GM21723 (cell line): ENCODE results near the gene WTAP.

Source experiments
- ATAC-seq: cut with Tn5 transposase; IDR thresholded peaks from one replicate; pipeline ENCODE4 v1.9.1; 2021; ENCODE audit warnings: mild to moderate bottlenecking, moderate library complexity; ENCODE audit not compliant: unreplicated experiment

WTAP gene

DNA sequence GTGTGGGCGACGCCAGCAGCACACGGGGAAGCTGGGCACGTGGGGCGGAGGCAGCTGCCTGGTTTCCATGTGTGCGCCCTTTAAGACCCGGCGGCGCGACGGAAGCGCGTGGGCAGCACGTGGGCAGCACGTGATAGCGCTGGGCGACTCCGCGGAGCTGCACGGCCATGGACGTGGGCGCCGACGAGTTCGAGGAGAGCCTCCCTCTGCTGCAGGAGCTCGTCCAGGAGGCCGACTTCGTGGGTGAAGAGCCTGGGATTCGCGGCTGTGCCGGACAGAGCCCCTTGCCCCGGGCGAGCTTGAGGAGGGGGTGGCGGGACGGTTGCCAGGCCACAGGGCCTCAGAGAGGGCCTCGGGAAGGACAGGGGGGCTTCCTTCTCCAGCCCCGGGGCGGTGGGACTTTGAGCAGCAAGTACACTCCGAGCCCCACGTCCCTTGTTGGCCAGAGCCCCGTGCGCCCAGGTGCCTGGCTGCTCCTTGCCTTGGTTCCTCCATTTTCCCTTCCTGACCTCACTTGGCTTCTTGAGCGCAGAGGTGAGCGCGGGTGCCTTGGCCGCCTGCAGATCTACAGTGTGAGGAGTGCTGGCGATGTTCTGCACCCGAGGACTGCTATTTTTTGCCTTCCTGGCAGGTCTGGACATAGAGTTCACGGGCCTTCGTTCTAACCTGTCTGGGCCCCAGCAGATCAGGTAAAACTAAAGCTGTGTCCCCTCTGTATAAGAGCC is 73.0 kb downstream of the WTAP start, which contains the start of gene PNLDC1:
PNLDC1 (plus strand) TSS at position 136 of the 725 bp plus-strand sequence; CDS start at position 168, 32 bp downstream.
- ATAC-seq = no peak

DNA sequence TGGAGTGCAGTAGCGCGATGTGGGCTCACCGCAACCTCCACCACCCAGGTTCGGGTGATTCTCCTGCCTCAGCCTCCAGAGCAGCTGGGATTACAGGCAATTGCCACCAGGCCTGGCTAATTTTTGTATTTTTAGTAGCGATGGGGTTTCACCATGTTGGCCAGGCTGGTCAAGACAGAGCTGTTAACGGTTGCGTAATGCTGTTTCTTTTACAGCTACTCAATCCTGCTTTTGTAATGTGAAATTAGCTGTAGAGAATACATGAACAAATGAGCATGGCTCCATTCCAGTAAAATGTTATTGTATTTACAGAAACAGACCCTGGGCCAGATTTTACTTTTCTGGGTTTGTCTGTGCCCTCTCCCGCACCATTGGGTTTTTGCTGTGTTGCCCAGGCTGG is 74.6 kb downstream of the WTAP start:
- ATAC-seq = no peak

DNA sequence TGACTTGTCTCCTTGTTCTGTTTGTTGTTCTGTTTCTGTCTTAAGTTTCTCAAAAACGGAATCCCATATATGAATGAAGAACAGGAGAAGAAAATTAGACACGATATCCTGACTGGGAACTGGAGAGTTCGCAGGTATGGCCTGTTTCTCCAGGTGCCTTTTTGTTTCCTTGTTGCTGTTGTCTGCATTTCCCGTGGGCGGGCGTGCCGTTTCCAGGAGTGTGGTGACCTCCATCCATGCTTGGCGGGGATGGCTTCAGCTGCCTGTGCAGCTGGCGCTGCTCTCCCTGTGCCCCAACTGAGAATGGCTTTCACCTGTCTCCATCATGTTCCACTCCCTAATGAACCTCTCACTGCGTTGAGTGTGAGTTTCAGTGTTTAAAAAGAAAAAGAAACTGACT is 77.2 kb downstream of the WTAP start:
- no peak for ATAC-seq

DNA sequence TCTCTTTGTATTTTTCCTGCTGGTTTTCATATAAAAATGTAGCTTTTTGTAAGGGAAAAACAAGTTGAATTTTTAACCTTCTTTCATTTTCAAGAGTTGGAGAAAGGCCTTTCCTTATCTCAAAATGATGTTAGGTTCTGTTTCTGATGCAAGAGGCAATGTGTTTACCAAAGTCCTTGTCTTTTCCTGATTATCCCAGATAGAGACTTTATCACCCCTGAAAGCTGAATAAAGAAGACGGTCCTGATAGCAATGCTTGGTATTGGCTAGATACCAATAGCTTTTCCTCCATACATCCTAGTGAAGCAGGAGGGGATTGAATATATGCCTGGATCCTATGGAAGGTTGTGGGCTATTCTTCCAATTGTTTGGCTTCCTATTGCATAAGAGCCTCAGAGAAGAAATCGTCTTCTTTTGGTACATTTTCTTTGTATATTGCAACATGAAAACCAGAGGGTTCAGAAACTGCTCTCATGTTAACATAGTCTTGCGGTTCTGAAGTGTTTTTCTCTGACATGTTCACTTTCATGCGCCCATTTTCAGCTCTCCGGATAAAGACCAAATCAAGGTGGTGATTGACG is 78.2 kb downstream of the WTAP start:
- ATAC-seq = no peak
